Stimulated activated CD4-positive, alpha-beta T cell treated with anti-CD3 and anti-CD28 coated beads, Interleukin-12 subunit alpha, Interleukin-12 subunit beta, amount 100 ng/mL, for 4 hours (primary cell): Measurements from ENCODE around the gene SLC23A3.
"Not testable (repeated sequence)": the region's sequence is repeated elsewhere in the genome, so short reads cannot be mapped to it uniquely, and the experiment has no call there.

Source experiments
- DNase-seq: peaks from one replicate; pipeline ENCODE4 v3.0.0-alpha.2; 2020

The SLC23A3 gene

GRCh38 chr2:219204425-219205164, 34.8 kb upstream of the SLC23A3 start:
- DNase-seq = no peak

GRCh38 chr2:219201331-219201730, 31.5 kb upstream of the SLC23A3 start:
- DNase-seq = not testable (repeated sequence)

- DNase-seq = not testable (repeated sequence)
These were observed 30.9 kb upstream of the SLC23A3 start for GRCh38 chr2:219200502-219201326.

GRCh38 chr2:219199470-219200211, 29.8 kb upstream of the SLC23A3 start:
- DNase-seq = no peak

- no peak for DNase-seq
These were observed 29.1 kb upstream of the SLC23A3 start for GRCh38 chr2:219198974-219199373.

GRCh38 chr2:219197388-219197787, 27.6 kb upstream of the SLC23A3 start:
- DNase-seq = no peak

- no peak for DNase-seq
These were observed 17.1 kb upstream of the SLC23A3 start for GRCh38 chr2:219186754-219187456.

DNA sequence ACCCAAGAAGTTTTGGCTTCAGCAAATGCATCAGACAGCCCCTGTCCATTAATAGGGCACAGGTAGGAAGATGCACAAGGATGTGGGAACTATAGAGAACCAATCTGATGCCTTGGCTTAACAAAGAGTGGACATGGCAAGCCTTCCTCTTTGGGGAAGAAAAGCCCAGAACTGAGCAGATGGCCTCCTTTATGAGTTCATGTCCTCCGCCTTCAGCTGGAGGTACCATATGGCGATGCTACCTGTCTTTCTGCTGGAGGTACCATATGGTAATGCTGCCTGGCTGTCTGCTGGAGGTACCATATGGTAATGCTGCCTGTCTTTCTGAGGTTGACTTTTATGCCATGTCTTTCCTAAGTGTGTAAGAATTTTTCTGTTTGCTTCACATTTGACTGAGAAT, 14.3 kb upstream of the SLC23A3 start:
- DNase-seq = no peak

GRCh38 chr2:219183151-219183772, 13.4 kb upstream of the SLC23A3 start:
- DNase-seq = no peak

- no peak for DNase-seq
These were observed 12.7 kb upstream of the SLC23A3 start for GRCh38 chr2:219182331-219183150.

- no peak for DNase-seq
These were observed 11.7 kb upstream of the SLC23A3 start for GRCh38 chr2:219181531-219181930.

GRCh38 chr2:219180961-219181360, 11.1 kb upstream of the SLC23A3 start:
- DNase-seq = no peak

GRCh38 chr2:219179601-219180465, 10.0 kb upstream of the SLC23A3 start:
- no peak for DNase-seq

- peak; percentile 42 for DNase-seq
These were observed 8.7 kb upstream of the SLC23A3 start for GRCh38 chr2:219178377-219179175.

DNA sequence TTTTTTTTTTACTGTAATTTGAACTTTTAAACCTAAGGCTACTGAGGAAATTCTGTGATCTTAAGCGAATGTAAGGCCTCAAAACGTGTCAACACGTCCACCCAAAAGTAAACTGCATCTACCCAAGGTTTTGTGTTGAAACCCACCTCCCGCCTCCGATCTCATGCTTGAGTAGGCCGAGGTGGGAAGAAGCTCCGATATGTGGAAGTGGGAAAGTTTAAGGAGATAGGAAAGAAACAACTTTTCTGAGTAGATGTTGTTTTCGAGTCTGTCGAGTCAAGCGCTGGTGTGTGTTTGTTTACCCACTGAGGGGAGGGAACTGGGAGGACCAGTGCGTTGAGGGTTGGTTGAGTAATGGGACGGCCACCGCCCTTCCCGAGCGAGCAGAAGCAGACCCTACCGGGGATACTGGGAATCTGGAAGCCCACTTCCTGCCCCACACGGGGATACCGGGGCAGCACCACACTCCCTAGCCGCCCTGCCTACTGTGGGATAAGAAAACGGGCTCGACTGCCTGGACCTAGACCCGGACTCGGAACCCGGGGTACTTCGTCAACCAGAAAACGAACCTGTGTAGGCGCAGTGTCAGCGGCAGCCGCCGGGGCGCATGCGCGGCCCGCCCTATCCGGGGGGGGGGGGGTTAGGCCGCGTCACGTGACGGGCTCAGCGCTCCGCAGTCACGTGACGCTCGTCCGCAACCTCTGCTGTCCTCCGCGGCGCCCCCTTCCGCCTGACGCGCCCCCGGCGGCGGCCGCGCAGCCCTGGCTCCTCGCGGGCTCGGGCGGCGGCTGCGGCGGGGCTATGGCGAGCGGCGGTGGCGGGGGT, 7.9 kb upstream of the SLC23A3 start, which contains the start of gene RETREG2:
Gene RETREG2 (plus strand): TSS at position 724 of the 825 bp plus-strand sequence. CDS start 78 bp downstream, at position 802.
- DNase-seq = peak; percentile 71

DNA sequence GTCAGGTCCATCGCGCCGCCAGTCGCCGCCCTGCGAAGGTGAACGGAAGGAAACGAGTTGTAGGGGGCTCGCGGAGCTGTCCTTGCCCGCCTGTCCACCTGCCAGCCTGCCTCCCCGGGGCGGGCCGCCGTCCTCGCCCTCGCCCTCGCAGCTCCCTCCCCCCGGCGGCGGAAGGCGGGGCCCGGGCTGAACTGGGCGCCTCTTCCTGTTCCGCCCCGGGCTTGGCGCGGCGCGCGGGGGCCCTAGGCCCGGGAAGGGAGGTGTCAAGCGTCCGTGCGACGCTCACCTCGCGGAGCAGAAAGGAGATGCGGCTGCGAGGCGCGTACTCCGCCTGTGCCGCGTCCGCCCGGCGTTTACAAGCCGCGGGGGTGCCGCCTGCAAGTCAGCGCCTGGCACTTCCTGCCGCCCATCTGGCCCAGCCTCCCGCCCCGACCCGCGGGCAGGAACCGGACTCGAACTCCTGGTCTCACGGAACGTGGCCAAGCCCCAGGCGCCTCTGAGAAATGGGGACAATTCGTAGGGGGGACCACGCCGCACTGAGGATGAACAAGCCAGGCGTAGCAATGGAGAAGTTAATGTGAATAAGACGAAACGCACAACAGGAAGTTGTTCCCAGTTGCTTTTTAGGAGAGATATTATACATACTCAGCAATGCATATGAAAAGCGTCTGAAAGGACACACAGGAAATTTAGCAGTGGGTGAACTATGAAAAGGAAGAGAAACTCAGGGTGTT, 7.2 kb upstream of the SLC23A3 start, which contains the start of gene CNPPD1:
Gene CNPPD1 (minus strand): TSS at position 108 of the 734 bp plus-strand sequence. CDS start 97 bp downstream, at position 11.
- DNase-seq = peak; percentile 85
